GM10266 (cell line): ENCODE results near the gene SART3.

Experiments
- DNase-seq: peaks from one replicate; pipeline ENCODE4 v3.0.0; 2012; ENCODE audit errors: extremely low spot score
- CTCF ChIP-seq: IDR thresholded peaks from 2 replicates; pipeline ENCODE4 v1.5.1; 2012; ENCODE audit warnings: mild to moderate bottlenecking, low read depth; ENCODE audit not compliant: control insufficient read depth, insufficient read depth; ENCODE audit errors: missing control alignments

SART3 gene

GRCh38 chr12:108543652-108544051 is 17.3 kb downstream of the SART3 start:
- no peak for DNase-seq
- TF ChIP-seq CTCF = no peak

- no peak for TF ChIP-seq CTCF
- DNase-seq = no peak
Measured at GRCh38 chr12:108542320-108542719, 18.7 kb downstream of the SART3 start.

GRCh38 chr12:108538616-108539195 is 22.3 kb downstream of the SART3 start:
- DNase-seq = no peak
- no peak for TF ChIP-seq CTCF

GRCh38 chr12:108538146-108538545 is 22.8 kb downstream of the SART3 start:
- no peak for TF ChIP-seq CTCF
- no peak for DNase-seq

- DNase-seq = no peak
- TF ChIP-seq CTCF = no peak
Measured at GRCh38 chr12:108531929-108532848, 28.8 kb downstream of the SART3 start.

- no peak for DNase-seq
- no peak for TF ChIP-seq CTCF
Measured at GRCh38 chr12:108530161-108530560, 30.8 kb downstream of the SART3 start.

GRCh38 chr12:108527166-108527496 is 33.8 kb downstream of the SART3 start:
- DNase-seq = no peak
- TF ChIP-seq CTCF = no peak
